ENCODE measurements around the gene EIF4E1B.

The EIF4E1B gene

GRCh38 chr5:176624142-176624541 is 6.3 kb upstream of the EIF4E1B start:
- DNase-seq (ENCODE audit: low read depth, low spot score), result no peak
- H3K4me3 ChIP-seq (ENCODE audit: low read length), result no peak overlapping the region

GRCh38 chr5:176624938-176625337 is 5.5 kb upstream of the EIF4E1B start:
- no peak overlapping the region for H3K4me3 ChIP-seq (ENCODE audit: low read length)
- no peak for DNase-seq (ENCODE audit: low read depth, low spot score)

- H3K4me3 ChIP-seq (ENCODE audit: low read length), result no peak overlapping the region
- DNase-seq (ENCODE audit: low read depth, low spot score), result no peak
Observed at GRCh38 chr5:176625512-176625911, 5.0 kb upstream of the EIF4E1B start.

- no peak overlapping the region for H3K4me3 ChIP-seq (ENCODE audit: low read length)
Observed at GRCh38 chr5:176625966-176626875, 4.3 kb upstream of the EIF4E1B start.

GRCh38 chr5:176626876-176627236 is 3.6 kb upstream of the EIF4E1B start:
- no peak for DNase-seq (ENCODE audit: low read depth, low spot score)
- H3K4me3 ChIP-seq (ENCODE audit: low read length), result no peak overlapping the region

More at GRCh38 chr5:176625966-176626875, 4.3 kb upstream of the EIF4E1B start:
- DNase-seq (ENCODE audit: low read depth, low spot score), result no peak

- H3K4me3 ChIP-seq (ENCODE audit: low read length), result no peak overlapping the region
- no peak for DNase-seq (ENCODE audit: low read depth, low spot score)
Observed at GRCh38 chr5:176627582-176627981, 2.9 kb upstream of the EIF4E1B start.

- H3K4me3 ChIP-seq (ENCODE audit: low read length), result no peak overlapping the region
- no peak for DNase-seq (ENCODE audit: low read depth, low spot score)
Observed at GRCh38 chr5:176628406-176629228, 1.9 kb upstream of the EIF4E1B start.

GRCh38 chr5:176629317-176629852 is 1.1 kb upstream of the EIF4E1B start:
- no peak for DNase-seq (ENCODE audit: low read depth, low spot score)
- H3K4me3 ChIP-seq (ENCODE audit: low read length), result no peak overlapping the region

GRCh38 chr5:176630681-176631222 is 277 bp downstream of the EIF4E1B start:
- DNase-seq (ENCODE audit: low read depth, low spot score), result no peak
- H3K4me3 ChIP-seq (ENCODE audit: low read length), result peak overlapping the region; percentile 30

- no peak overlapping the region for H3K4me3 ChIP-seq (ENCODE audit: low read length)
- no peak for DNase-seq (ENCODE audit: low read depth, low spot score)
Observed at GRCh38 chr5:176631383-176632200, 1.1 kb downstream of the EIF4E1B start.

- no peak overlapping the region for H3K4me3 ChIP-seq (ENCODE audit: low read length)
- no peak for DNase-seq (ENCODE audit: low read depth, low spot score)
Observed at GRCh38 chr5:176632745-176633144, 2.3 kb downstream of the EIF4E1B start.

- DNase-seq (ENCODE audit: low read depth, low spot score), result no peak
- no peak overlapping the region for H3K4me3 ChIP-seq (ENCODE audit: low read length)
Observed at GRCh38 chr5:176633598-176633997, 3.1 kb downstream of the EIF4E1B start.

- no peak for DNase-seq (ENCODE audit: low read depth, low spot score)
- no peak overlapping the region for H3K4me3 ChIP-seq (ENCODE audit: low read length)
Observed at GRCh38 chr5:176636426-176636825, 6.0 kb downstream of the EIF4E1B start.

GRCh38 chr5:176637556-176637955 is 7.1 kb downstream of the EIF4E1B start:
- DNase-seq (ENCODE audit: low read depth, low spot score), result no peak

GRCh38 chr5:176638437-176638836 is 8.0 kb downstream of the EIF4E1B start:
- DNase-seq (ENCODE audit: low read depth, low spot score), result no peak
- no peak overlapping the region for H3K4me3 ChIP-seq (ENCODE audit: low read length)

More at GRCh38 chr5:176637556-176637955, 7.1 kb downstream of the EIF4E1B start:
- no peak overlapping the region for H3K4me3 ChIP-seq (ENCODE audit: low read length)

- H3K4me3 ChIP-seq (ENCODE audit: low read length), result no peak overlapping the region
- DNase-seq (ENCODE audit: low read depth, low spot score), result no peak
Observed at GRCh38 chr5:176639208-176639607, 8.7 kb downstream of the EIF4E1B start.

GRCh38 chr5:176639981-176640380 is 9.5 kb downstream of the EIF4E1B start:
- no peak overlapping the region for H3K4me3 ChIP-seq (ENCODE audit: low read length)
- DNase-seq (ENCODE audit: low read depth, low spot score), result no peak

GRCh38 chr5:176640616-176641015 is 10.1 kb downstream of the EIF4E1B start:
- DNase-seq (ENCODE audit: low read depth, low spot score), result no peak
- no peak overlapping the region for H3K4me3 ChIP-seq (ENCODE audit: low read length)
